Putamen (tissue), 1 donor: Measurements from ENCODE around the gene TBC1D16.

Experiments
- DNase-seq: peaks from one replicate; pipeline ENCODE4 v3.0.0-alpha.2; 2016; ENCODE audit warnings: low spot score

TBC1D16 gene

GRCh38 chr17:79938336-79939093 lies 97.2 kb downstream of the TBC1D16 start:
- DNase-seq, result no peak

DNA sequence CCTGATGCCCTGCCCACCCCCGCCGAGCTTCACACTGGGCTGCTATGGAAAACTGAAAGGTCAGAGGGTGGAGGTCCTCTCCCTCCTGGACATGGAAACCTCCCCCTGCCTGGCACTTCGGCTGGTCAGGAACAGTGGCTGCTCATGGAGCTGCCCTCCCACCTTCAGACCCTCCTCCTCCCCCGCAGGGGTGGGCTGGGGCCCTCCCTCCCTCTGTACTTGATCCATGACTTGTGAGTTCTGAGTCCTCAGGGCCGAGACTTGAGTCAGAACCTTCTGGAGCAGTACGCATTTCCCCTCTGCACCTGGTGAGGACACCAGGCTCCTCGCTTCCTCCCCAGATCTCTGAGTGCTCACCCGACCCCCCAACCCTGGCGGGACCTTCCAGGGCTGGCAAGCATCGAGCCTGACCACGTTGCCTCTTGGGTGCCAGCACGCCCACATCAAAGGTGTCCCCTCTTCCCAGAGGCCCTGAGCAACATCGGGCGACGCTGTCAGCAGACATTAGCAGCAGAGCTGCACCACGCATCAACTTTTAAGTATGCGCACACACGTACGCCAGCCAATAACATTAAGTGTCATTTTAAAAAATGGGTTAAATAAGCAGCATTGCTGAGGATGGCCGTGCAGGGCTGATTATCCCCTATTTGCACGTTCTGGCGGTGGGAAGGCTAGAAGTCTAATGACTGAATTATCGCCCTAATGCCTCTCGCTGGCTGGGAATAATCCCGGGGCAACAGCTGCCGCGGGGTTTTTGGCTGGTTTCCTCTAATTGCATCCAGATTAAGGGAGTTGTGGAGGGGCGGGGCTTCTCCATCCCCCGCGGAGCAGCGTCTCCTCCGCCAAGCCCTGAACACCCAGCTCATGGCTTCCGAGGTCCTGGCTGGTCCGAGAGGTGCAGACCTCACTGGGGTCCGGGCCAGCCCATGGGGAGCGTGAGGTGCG lies 98.0 kb downstream of the TBC1D16 start:
- DNase-seq, result no peak

GRCh38 chr17:79936641-79937381 lies 98.9 kb downstream of the TBC1D16 start:
- no peak for DNase-seq

DNA sequence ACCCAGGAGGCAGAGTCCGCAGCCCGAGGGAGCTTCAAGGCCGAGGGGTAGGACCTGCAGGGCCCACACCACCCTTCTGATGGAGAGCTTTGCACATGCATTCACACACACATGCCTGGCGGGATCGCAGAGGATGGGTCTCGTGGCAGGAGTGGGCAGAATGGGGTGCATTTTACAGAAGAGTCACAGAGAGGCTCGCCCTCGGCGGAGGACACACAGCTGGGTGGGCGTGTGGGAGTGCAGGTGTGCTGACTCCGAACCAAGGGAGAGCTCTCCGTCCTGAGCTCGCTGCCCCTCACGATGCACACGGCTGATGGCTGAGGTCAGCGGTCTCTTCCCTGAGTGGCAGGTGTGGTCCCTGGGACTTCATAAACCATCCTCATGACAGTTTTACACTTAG lies 99.6 kb downstream of the TBC1D16 start:
- no peak for DNase-seq

DNA sequence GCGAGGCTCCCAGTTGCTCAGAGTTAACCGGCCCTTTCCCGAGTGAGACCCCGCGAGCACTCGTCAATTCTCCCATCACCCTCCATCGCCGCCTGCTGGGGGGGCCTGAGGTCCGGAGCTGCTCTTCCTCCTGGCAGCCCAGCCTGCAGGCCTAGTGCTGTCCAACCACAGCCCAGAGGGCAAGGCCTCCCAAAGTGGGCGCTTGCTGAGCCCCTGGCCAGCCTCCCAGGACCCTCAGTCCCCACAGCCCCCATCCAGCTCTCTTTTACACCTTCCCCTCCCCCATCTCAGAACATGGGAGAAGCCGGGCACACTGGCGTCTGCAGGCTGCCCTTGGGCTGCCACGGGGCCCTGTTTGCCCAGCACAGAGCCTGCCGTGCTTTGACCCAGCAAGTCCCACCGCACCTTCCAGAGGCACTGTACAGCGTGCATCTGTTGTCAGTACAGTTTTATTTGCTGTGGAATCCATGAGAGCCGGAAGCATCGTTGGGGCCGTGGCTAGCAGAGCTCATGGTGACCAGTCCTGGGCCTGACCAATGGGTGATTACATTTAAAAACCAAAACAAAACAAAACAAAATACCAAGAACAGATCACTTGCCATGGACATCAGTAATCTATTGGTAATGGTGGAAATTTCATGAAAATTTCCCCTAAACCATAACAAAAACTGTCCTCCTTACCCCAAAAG lies 100.3 kb downstream of the TBC1D16 start:
- DNase-seq, result no peak

DNA sequence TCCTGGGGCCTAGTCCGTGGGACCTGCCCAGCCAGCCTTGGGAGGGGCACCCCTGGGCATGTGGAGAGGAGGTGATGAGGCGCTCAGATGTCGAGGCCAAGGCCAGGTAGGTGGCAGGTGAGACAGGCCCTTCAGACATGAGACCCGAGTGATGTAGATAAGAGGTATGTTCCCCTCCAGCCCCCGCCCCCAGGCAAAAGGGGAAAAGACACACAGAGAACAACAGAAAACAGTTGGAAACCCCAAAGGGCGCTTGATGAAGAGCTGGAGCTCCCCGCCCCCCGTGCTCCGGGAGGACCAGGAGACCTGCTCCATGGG lies 101.1 kb downstream of the TBC1D16 start:
- DNase-seq, result no peak

- DNase-seq, result peak; percentile 62
Measured at GRCh38 chr17:79933863-79934652, 101.6 kb downstream of the TBC1D16 start.

DNA sequence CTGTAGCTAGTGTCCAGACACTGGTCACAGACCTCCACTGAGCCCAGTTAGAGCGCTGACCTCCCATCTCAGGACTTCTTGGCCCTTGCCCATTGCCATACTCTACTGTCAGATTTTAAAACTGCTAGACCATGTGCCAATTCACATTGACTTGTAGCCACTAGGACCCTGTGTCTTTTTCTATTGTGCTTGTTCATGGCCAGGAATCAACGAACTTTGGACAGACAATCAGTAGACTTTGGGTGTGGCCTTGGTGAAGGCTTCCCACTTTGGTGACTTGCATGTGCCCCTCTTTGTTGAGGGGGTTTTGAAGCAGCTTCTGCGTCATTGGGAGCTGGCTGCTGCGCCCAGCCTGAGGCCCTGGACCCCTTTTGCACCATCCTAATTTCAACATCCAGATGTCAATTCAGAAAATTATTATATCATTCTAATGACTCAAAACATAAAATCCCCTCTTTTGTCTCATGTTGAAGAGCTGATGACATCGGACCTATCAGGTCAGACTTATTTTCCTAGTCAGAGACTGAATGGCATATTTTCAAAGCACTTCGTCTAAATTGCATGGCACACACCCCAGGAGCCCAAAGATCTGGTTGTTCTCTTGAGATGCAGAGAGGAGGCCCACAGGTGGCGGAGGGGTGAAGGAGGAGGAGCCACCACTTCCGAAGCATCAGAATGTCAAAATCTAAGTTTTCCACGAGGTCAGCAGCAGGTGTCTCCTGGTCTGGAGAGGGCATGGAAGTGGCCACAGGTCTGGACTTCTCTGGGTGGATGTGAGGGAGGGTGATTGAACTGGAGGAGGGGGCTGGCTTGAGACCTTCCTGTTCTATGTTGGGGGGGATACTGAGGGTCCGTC lies 103.0 kb downstream of the TBC1D16 start:
- DNase-seq, result no peak

- DNase-seq, result no peak
Measured at GRCh38 chr17:79931817-79932309, 103.8 kb downstream of the TBC1D16 start.

- no peak for DNase-seq
Measured at GRCh38 chr17:79930877-79931816, 104.5 kb downstream of the TBC1D16 start.

DNA sequence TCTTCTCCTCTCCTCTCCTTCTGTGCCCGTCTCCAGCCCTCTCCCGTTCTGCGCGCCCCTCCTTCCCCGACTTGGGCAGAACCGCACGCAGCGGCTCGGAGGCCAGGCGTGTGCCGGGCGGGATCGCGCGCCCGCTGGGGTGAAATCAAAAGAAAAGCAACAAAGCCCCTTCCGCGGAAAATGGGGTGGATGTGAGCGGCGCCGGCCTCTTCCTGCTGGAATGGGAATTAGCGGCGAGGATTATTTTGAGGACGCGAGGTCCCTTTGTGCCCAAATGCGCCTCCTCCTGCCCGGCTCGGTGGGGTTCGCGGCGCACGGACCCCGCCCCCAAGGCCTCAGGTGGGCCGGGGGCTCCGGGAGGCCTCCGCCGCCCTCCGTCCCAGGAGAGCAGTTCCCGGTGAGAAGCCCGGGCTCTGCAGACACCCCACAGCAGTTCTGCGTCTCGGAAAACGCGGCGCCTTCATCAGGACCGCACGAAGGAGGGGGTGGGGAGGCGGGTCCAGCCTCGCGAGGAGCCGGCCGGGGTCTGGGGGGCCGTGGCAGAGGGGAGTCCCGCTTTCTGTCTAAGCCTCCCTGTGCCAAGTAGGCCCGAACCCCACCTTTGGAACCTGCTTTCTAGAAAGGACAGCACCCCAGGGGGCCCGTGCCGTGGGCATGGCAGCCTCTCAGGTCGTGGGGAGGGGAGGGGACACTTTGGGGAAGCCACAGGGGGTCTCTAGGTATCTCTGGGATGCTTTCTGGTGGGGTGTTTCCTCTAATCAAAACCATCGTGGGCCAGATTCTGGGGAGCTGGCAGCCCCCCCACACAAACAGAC lies 105.4 kb downstream of the TBC1D16 start:
- DNase-seq, result no peak

- DNase-seq, result no peak
Measured at GRCh38 chr17:79929257-79930061, 106.2 kb downstream of the TBC1D16 start.

DNA sequence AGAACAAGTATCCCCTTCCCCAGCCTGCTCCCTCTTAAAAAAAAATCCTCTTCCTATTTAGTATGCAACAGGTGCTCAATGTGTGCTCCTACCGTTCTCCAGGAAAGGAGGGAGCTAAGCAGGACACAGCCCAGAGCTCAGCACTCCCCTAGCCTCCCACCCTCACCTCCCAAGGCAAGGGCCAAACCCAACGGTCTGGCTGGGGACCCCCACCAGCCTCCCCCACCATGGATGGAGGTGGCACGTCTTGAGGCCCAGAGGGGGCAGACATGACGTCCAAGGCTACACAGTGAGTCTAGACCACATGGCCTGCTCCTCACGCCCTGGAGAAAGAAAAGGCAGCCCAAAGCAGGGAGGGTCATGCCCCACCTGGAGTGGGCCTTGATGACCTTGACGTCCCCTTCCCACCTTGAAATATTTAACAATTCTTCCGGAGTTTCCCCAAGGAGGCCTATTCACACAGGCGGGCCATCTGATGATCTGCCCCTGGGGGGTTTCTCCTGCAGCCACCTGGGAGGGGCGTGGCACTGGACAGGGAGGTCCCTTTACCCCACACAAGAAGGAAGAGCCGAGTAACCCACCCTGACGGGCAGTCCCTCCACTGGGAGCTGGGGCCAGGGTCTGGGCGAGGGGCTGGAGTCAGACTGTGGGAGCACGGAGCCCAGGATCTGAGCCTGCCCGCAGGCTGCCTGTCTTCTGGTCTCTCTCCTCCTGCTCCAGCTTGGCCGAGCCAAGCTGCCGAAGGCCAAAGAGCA lies 107.0 kb downstream of the TBC1D16 start:
- no peak for DNase-seq

- DNase-seq, result no peak
Measured at GRCh38 chr17:79927688-79928501, 107.8 kb downstream of the TBC1D16 start.

- DNase-seq, result no peak
Measured at GRCh38 chr17:79927136-79927661, 108.5 kb downstream of the TBC1D16 start.
